Right kidney (tissue), 1 donor: ENCODE results near the gene AOPEP.

ENCODE experiments used
- DNase-seq: peaks from one replicate; pipeline ENCODE4 v3.0.0-alpha.2; 2016

The AOPEP gene

GRCh38 chr9:94713436-94714215 is 12.9 kb upstream of the AOPEP start:
- DNase-seq: no peak

GRCh38 chr9:94714494-94714893 is 12.0 kb upstream of the AOPEP start:
- no peak for DNase-seq

- no peak for DNase-seq
Measured at GRCh38 chr9:94717761-94718160, 8.7 kb upstream of the AOPEP start.

- no peak for DNase-seq
Measured at GRCh38 chr9:94718936-94719335, 7.6 kb upstream of the AOPEP start.

- no peak for DNase-seq
Measured at GRCh38 chr9:94719878-94720277, 6.6 kb upstream of the AOPEP start.

- DNase-seq: no peak
Measured at GRCh38 chr9:94720846-94721549, 5.5 kb upstream of the AOPEP start.

- no peak for DNase-seq
Measured at GRCh38 chr9:94721754-94722153, 4.7 kb upstream of the AOPEP start.

GRCh38 chr9:94725293-94725692 is 1.2 kb upstream of the AOPEP start:
- no peak for DNase-seq

GRCh38 chr9:94728719-94729118 is 2.2 kb downstream of the AOPEP start:
- no peak for DNase-seq

GRCh38 chr9:94729199-94729598 is 2.7 kb downstream of the AOPEP start:
- no peak for DNase-seq

GRCh38 chr9:94734054-94734754 is 7.7 kb downstream of the AOPEP start:
- DNase-seq: no peak

- no peak for DNase-seq
Measured at GRCh38 chr9:94736759-94737158, 10.3 kb downstream of the AOPEP start.

GRCh38 chr9:94740145-94740840 is 13.8 kb downstream of the AOPEP start:
- DNase-seq: peak; percentile 12

GRCh38 chr9:94741866-94742265 is 15.4 kb downstream of the AOPEP start:
- DNase-seq: no peak

- no peak for DNase-seq
Measured at GRCh38 chr9:94743035-94743954, 16.8 kb downstream of the AOPEP start.

- DNase-seq: no peak
Measured at GRCh38 chr9:94745806-94746540, 19.5 kb downstream of the AOPEP start.

- no peak for DNase-seq
Measured at GRCh38 chr9:94746541-94747370, 20.3 kb downstream of the AOPEP start.

GRCh38 chr9:94754976-94755475 is 28.5 kb downstream of the AOPEP start:
- no peak for DNase-seq

- DNase-seq: no peak
Measured at GRCh38 chr9:94757158-94757557, 30.7 kb downstream of the AOPEP start.

GRCh38 chr9:94758031-94758430 is 31.5 kb downstream of the AOPEP start:
- no peak for DNase-seq
